RCC 7860 (cell line): ENCODE data around the gene PTPRJ.

Source experiments
- DNase-seq: peaks from one replicate; pipeline ENCODE4 v3.0.0-alpha.2; 2015; ENCODE audit warnings: low spot score
- FAIRE-seq: peaks from 2 replicates; lab custom pipeline; 2012; peaks lifted over from hg19 to GRCh38; lab: Jason Lieb, UNC

PTPRJ gene

DNA sequence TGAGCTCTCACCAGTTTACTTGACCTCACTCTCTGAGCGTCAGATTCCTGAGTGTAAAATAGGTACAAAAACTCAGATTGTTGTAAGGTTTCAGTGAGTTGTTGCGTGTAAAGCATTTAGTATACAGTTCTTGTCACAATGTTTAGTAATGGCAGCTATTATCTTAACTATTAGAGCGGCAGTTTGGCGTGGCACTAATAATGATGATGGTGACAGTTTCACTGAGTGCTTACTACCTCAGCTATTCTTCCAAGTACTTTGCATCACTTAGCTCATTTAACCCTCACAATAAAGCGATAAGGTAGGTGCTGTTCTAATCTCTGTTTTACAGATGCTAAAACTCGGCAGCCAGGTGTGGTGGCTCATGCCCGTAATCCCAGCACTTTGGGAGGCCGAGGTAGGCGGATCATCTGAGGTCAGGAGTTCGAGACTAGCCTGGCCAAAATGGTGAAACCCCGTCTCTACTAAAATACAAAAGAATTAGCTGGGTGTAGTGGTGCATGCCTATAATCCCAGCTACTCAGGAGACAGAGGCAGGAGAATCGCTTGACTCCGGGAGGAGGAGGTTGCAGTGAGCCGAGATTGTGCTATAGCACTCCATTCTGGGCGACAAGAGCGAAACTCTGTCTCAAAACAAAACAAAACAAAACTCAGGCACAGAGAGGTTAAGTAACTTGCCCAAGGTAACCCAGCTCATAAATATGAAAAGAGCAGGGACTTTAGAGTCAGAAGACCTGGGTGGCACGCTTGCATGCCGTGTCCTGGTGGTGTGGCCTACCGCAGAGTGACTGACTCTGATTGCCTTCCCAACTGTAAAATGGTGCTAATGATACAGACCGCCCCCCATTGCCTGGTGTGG, 76.2 kb downstream of the PTPRJ start:
- DNase-seq, result no peak
- no peak for FAIRE-seq

DNA sequence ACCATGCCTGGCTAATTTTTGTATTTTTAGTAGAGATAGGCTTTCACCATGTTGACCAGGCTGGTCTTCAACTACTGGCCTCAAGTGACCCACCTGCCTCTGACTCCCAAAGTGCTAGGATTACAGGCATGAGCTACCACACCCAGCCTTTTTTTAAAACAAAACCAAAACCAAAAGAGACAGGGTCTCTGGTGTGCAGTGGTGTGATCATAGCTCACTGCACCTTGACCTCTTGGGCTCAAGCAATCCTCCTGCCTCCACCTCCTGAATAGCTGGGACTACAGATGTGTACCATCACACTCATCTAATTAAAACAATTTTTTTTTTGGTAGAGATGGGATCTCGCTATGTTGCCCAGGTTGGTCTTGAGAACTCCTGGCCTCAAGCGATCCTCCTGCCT, 77.7 kb downstream of the PTPRJ start:
- FAIRE-seq, result no peak
- no peak for DNase-seq

DNA sequence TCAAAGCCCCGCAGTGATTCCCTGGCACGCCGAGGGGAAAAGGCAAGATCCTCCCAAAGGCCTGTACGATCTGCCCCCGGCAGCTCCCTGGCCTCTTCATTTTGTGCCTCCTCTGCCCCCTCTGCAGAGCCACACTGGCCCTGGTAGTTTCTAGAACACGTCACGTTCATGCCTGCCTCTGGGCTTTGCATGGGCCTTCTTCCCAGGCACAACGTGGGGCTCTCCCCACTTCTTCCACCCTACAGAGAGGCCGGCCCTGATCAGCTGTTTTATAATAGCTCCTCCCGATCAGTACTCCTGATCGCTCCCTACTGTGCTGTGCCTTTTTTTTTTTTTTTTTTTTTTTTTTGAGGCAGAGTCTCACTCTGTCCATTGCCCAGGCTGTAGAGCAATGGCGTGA, 78.4 kb downstream of the PTPRJ start:
- FAIRE-seq, result no peak
- DNase-seq, result no peak

DNA sequence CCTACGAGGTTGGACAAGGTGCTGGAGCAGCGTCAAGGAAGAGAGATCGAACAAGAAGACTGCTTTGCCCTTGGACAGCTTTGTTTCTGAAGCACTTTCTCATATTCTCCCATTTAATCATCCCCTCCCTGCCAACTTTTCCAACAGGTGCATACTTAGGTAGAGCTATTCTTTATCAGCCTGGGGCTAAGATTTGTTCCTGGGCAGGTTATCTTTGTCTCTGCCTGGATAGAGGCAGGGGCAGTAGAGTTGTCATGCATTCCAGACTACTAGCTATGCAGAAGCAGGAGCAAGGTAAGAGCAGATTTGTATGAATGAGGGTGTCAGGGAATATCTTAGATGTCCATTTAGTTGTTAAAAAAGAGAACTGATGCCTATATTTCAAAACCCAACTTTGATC, 82.3 kb downstream of the PTPRJ start:
- DNase-seq (no peak), FAIRE-seq (no peak)

DNA sequence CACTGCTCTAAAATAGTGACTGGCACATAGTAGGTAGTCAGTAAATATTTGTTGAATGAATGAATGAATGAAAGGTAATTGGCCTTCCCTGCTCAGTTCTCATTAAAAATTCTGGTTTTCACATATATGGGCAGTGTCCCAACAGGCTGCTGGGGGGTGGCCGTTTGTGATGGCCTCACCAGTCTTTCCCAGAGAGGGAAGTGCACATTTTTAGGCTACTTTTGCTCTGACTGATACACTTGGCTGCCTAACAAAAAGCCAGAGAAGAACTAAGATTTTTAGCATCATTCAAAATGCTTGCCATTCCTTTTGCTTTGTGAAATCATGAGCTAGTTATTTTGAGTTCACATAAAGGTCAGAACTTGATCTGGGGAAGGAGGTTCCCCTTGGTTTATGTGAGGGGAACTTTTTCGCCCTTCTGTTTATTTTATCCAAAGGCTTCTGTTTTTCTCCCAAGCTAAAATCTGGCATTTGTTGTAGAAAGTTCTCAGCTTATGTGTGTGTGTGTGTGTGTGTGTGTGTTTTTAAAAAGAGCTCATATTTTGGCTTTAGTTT, 83.1 kb downstream of the PTPRJ start:
- FAIRE-seq (peak; percentile 63), DNase-seq (peak; percentile 73)

DNA sequence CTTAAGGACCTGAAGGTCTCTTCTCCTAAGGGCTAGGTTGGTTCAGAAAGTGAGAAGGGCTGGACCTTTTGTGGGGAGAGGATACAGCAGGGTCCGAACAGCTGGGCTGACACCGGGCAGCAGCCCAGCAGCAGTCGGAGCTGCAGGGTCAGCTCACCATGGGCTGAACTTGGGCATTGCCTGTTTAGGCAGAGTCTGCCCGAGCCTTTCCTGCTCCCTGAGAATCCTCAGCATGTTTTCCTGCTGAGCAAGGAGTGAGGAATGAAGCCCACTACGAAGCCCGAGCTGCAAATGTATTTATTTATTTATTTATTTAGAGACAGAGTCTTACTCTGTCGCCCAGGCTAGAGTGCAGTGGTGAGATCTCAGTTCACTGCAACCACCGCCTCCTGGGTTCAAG, 83.9 kb downstream of the PTPRJ start:
- no peak for DNase-seq
- no peak for FAIRE-seq

DNA sequence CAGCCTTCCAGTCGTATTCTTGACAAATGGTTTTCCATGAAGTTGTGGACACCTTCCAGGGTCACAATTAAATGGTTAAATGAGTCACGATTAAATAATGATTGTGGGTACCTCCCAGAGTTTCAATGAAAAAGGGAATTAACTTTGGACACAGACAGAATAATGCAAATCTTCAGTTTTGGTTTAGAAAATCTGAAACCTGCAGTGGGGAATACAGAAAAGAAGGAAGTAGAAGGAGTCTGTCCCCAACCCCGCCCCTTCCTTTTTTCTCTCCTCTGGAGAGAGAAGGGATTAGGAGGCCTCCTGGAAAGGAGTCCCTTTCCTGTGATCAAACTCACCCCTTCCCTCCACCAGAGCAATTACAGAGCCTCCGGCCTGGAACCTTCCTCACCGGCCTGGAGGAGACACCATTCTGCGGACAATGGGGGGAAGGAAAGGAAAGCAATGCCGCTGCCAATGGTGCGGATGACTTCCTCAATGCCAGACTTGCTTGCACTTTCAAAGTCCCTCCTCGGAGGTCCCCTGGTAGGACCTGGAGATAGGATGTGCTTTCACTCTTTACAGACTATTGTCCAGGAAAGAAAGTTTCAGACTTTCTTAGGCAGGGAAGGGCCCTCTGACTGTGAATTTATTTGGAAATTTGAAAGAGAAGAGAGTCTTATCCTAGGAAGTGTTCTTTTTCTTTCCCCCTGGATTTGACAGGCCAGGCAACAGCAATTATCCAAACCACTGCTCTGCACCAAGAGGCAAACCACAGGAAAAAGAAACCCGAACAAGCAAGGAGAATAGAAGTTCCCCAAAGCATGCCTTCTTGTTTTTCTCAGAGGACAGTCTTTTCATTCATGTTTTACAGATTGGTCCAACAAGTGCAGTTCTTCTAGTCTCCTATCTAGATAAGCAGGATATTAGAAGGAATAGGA, 86.8 kb downstream of the PTPRJ start:
- DNase-seq (no peak), FAIRE-seq (no peak)

DNA sequence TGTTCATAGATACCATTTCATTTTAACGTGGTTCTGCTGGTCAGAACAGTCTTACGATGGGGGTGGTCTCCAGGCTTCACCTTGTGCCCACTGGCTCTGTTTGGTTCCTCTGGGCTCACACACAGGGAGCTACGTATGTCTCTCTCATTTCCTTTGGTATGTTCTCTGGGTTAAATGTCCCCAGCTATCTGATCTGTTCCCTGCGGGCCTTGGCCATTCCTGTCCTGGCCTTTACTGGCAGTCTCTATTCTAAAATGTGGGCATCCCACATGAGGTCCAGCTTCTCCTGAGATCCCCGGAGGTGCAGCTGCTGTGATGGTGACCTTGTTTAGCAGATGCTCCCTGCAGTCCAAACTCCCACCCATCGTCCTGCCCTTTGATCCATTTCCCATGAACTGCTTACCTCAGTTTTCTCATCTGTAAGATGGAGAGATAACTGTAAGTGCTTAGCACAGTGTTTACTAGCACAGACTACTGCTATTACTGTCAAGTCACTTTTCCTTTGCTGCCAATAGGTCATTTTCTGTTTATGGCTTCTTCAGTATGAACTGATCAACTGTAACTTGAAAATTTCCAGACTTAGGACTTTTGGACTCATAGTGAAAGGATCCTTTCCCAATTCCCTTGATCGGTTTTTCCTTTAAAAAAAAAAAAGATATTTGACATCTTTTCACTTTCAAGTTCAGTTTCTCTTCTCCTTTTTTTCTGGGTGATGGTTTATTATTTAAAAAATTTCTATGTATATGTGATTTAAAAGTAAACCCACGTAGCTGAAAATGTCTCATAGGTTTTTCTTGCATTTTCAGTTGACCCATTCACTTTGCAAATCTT, 92.9 kb downstream of the PTPRJ start:
- FAIRE-seq, result no peak

DNA sequence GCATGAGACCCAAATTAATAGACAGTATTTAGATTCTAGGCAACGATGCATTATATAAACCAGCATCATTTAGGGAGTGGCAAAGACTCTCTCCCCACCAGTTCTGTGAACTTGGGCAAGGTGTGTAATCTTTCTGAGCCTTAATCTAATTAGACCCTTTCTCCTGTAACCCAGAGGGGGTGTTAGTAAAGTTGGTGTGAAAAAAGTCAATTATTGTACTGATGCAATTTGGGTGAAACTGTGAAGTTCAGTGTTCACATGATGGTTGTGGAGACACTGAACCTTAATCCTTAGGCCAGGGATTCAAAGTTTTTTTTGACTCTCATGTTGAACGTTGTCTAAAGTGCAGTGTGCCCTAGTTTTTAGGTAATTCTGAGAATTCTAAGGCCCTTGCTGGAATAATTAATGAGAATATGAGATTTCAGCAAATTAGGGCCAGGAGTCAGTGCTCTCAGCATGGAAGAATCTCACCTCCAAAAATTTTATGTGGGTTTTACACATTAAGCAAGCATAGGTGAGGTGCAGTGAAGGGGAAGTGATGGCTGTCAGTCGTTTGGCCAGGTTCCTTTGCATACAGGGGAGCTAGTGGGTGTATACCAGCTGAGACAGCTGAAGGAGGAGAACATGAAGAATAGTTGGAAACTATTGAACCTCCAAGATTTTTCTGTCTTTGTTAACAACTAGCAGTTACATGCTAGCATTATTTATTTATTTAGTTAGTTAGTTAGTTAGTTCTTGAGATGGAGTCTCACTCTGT, 94.2 kb downstream of the PTPRJ start:
- no peak for DNase-seq
- no peak for FAIRE-seq

More for the DNA sequence above, 92.9 kb downstream of the PTPRJ start:
- no peak for DNase-seq

DNA sequence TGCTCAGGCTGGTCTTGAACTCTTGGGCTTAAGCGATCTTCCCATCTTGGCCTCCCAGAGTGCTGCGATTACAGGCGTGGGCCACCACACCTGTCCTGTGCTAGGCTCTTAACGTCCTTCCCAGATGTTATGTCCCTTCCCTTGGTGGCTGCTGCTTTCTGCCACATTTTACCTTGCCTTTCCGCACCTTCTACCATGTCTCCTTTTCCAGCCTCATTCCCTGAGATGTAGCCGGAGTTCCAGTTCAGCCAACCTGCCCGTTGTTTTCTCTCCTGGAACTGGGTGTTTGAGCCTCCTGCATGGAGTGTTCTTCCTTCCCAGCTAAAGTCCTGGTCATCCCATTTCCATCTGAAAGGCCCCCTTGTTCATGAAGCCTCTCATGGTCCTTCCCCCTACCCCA, 95.3 kb downstream of the PTPRJ start:
- DNase-seq (no peak), FAIRE-seq (no peak)

DNA sequence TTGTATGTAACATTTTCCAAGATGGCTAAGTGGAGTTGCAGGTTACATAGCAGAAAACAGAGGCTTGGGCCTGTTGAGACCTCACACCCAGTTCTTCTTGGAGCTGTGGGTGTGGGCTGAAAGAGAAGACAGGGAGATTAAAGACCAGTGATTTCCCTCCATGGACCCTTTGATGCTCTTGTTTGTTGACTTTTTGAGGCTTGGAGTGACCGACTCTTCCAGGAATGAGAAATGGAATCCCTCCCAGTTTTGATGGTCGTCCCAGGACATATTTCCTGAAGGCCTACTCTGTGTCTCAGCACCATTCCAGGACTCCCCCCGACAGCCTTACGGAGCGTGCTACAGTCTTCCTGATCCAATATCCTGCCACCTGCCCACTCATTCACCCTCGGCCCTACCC, 96.9 kb downstream of the PTPRJ start:
- FAIRE-seq (no peak), DNase-seq (no peak)

DNA sequence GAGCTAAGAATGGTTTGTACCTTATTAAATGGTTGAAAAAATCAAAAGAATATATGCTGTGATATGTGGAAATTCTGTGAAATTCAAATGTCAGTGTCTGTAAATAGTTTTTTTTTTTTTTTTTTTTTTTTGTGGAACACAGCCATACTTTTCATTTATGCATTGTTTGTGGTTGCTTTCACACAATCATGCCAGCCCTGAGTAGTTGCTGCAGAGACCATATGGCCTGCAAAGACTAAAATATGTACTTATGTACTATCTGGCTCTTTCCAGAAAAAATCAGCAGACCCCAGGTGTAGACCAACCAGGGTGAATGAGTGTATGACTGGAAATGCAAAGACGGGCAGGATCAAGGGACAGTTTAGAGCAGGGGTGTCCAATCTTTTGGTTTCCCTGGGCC, 98.3 kb downstream of the PTPRJ start:
- FAIRE-seq (no peak), DNase-seq (no peak)

DNA sequence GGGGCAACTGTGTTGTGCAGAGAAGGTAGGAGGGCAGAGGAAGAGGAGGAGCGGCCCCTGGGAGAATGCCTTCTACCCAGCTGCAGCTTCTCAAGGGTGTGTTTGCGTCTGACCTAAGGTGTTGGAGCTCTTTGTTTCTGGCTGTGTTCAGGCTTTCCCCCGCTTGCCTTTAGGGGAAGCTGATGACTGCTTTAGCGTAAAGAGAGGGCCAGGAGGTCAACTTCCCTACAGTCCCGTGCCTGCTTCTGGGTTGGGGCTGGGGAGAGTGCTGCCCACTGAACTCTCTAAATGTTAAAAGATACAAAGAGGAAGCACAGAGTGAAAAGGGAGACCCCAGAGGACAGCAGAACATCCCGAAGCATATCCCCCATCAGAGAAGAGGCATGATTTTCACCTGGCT, 99.2 kb downstream of the PTPRJ start:
- FAIRE-seq (no peak), DNase-seq (no peak)

DNA sequence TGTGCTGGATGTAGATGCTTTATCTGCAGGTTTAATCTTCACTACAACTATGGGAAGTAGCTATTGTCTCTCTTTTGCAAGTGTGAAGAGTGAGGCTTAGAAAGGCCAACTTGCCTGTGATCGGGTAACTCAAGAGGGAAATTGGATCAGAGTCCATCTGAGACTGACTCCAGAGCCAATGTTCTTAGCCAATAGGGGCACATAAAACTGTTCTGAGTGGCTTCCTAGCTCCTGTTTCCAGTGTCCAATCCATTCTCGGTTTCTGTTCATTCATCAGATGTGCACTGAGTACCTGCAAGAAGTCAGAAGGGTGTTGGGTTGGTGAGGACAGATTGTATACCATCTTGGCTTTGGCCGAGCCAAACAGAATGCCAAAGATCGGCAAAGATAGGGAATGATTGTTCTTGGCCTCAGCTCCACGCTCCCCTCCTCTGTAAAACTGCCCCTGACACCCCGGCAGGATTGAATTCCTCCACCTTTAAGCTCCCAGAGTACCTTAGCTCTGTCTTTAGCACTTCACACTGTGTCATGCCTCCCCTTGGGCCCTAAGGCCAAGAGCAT, 100.0 kb downstream of the PTPRJ start:
- FAIRE-seq, result no peak

DNA sequence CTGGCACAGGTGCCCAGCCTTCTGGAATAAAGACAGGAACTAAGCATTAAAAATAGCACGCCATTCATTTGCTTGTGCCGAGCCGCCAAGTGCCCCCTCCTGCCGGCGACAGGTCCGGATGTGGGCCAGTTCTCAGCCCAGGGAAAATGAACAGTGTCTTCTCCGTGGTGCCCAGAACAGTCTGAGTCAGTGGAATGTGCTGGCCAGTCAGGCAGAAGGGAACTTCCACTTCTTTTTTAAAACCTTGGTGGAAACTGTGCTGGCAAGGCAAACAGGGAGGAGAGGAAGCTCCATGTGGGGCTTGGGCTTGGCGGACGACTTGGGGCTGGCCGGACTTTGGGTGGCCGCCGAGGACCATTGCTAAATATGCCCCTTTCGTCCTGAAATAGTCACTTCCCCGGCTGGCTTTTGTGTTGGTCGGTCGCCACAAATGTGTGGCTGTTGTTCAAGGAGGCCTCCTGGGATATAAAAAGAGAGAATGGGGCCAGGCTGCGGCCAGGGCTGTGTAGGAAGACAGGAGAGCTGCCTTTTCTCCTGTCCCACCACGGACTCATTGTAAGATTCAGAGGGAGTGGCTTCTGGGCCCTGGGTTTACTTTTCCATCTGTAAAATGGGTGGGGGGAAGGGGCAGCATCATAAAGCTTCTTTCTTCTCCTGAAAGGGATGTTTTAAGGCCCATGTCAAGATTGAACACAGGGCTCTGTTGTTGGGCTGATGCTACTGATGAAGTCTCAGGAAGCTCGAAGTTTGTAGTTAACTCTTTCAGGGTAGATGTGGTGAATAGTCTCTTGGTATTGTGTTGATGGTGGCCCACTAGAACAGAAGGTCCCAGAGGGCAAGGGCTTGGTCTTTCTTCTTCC, 101.0 kb downstream of the PTPRJ start:
- DNase-seq (peak; percentile 83), FAIRE-seq (peak; percentile 83)

More for the DNA sequence above, 100.0 kb downstream of the PTPRJ start:
- DNase-seq, result no peak

DNA sequence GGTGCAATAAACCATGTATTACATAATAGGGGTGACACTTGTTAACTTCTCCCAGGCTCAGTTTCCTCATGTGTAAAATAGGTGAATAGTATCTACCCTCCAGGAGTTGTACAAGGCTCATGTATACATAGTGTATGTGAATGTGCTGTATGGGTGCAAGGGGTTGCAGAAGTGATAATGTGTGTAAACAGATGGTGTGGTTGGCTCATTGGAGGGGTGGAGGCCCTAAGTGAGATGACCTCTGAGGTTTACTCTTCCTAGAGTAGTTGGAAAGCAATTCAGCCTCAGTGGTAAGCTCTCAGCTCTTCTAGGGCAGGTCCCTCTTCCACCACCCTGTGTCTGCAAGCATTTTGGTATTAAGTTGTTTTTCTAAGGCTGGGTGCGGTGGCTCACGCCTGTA, 102.4 kb downstream of the PTPRJ start:
- DNase-seq (no peak), FAIRE-seq (no peak)

DNA sequence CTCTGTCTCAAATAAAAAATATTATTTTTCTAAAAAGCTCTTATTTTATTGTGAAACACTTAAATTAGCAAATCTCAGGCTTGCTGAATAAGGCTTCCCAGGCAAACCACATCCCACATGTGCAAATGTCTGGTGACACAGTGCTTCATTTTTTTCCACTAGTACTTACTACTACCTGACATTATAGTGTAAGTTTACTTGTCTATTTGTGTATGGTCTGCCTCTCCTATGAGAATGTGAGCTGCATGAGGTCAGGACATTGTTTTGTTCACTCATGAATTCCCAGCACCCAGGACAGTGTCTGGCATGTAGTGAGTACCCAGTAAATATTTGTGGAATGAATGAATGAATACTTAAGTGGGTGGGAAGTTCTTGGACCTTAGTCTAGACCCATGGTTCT, 103.1 kb downstream of the PTPRJ start:
- no peak for FAIRE-seq
- DNase-seq, result no peak

DNA sequence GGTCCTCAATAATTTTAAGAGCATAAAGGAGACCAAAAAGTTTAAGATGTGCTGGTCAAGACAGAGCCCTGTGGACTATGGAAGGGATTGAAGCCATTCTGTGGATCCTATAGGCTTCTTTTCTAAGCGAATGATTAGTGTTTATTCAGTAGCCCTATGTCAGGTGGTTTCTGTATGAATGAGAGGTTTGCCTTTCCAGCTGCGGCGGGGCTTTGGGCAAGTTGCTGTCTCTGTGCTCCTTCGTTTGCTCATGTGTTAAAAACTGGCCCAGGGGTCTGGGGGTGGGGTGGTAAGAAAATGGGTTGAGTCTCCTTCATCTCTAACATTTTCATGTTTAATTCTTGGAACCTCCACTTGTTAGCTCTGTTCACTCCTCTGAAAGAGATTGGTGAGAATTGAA, 105.3 kb downstream of the PTPRJ start:
- no peak for FAIRE-seq
- DNase-seq, result no peak

DNA sequence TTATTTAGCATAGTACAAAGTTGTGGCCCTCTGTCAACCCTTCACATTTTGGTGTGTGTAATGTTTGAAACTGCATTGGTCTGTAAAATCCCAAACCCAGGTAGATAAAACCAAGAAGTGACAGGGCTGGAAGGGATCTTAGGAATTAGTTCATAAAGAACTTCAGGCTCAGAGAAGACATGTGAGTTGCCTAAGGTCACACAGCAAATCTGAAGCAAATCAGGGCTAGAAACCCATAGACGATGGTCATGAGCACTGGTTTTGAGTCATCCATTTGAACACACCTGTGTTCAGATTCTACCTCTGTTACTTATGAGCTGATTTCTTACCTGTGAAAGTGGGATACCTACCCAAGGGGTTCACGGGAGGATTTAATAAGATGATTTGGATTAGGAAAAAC, 107.1 kb downstream of the PTPRJ start:
- no peak for DNase-seq
- no peak for FAIRE-seq
